Ishikawa (cell line): Measurements from ENCODE around the gene MIF.

Source experiments
- EP300 ChIP-seq: IDR thresholded peaks from 2 replicates; pipeline ENCODE4 v1.6.1; 2012; ENCODE audit warnings: borderline replicate concordance
- TF ChIP-seq, protein P1 (sequence below): IDR thresholded peaks from 2 replicates; pipeline ENCODE4 v1.6.1; 2012; ENCODE audit warnings: low read depth, mild to moderate bottlenecking

DNA sequence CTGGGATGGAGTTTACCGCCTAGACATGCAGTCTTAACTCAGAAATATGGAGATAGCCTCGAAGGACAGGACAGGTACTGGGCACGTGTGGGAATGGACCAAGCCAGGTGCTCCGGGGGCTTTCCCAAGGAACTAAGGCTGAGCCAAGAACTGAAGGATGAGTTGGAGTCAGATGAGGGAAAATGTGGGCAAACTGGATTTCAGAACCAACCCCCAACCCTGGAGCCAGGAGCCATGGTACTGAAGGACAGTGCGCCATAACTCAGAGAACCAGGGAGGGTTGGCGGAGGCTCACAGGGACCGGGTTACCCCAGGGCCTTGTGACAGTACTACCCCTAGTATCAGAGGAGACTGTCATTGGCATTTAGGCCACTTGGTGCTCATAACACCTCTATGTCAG is 2.5 kb upstream of the MIF start:
- no peak for TF ChIP-seq EP300
- TF ChIP-seq, protein P1, sequence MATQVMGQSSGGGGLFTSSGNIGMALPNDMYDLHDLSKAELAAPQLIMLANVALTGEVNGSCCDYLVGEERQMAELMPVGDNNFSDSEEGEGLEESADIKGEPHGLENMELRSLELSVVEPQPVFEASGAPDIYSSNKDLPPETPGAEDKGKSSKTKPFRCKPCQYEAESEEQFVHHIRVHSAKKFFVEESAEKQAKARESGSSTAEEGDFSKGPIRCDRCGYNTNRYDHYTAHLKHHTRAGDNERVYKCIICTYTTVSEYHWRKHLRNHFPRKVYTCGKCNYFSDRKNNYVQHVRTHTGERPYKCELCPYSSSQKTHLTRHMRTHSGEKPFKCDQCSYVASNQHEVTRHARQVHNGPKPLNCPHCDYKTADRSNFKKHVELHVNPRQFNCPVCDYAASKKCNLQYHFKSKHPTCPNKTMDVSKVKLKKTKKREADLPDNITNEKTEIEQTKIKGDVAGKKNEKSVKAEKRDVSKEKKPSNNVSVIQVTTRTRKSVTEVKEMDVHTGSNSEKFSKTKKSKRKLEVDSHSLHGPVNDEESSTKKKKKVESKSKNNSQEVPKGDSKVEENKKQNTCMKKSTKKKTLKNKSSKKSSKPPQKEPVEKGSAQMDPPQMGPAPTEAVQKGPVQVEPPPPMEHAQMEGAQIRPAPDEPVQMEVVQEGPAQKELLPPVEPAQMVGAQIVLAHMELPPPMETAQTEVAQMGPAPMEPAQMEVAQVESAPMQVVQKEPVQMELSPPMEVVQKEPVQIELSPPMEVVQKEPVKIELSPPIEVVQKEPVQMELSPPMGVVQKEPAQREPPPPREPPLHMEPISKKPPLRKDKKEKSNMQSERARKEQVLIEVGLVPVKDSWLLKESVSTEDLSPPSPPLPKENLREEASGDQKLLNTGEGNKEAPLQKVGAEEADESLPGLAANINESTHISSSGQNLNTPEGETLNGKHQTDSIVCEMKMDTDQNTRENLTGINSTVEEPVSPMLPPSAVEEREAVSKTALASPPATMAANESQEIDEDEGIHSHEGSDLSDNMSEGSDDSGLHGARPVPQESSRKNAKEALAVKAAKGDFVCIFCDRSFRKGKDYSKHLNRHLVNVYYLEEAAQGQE, result no peak
